Naive thymus-derived CD8-positive, alpha-beta T cell (primary cell): ENCODE measurements around the gene LYVE1. TPM values are rescaled to one million over a fixed set of nuclear protein-coding genes. Genes with fewer than 3 reads are reported as not detected.
A peak's percentile ranks its signal among the peaks of the same experiment; 100 is the strongest.

Source experiments
- ATAC-seq, 2 donors: fragments of 150-1000 bp; cut with Tn5 transposase in 1 of 2; sonication (Bioruptor Pico), chemical (Tn5 transposase) in 1 of 2; 1 replicate in 1 of 2; 2 replicates in 1 of 2; pipeline ENCODE4 v1.10.0; 2021; ENCODE audit warnings: mild to moderate bottlenecking in 2 of 2, moderate library complexity in 2 of 2
- POLR2A ChIA-PET: fragments of 350-600 bp; sonication (Branson Sonifier 250); formaldehyde crosslinking; loops from one replicate; lab custom pipeline; 2021; ENCODE audit warnings: antibody characterized with exemption; lab: Charles Lee
- DNase-seq, 10 donors: peaks; one replicate each; pipeline versions ENCODE4 v3.0.0 to v3.0.0-alpha.2; 2020 to 2022
- H3K27ac Mint-ChIP-seq, 10 donors: one replicate each; pipeline ENCODE4 v1.8.0; 2020 to 2022; ENCODE audit warnings: mild to moderate bottlenecking in 10 of 10, mixed read lengths in 10 of 10, moderate library complexity in 4 of 10, inconsistent platforms in 1 of 10
- H3K27me3 Mint-ChIP-seq, 5 donors: one replicate each; pipeline ENCODE4 v1.8.0; 2021 to 2022; ENCODE audit warnings: mixed read lengths in 5 of 5
- H3K36me3 Mint-ChIP-seq, 3 donors: one replicate each; pipeline ENCODE4 v1.8.0; 2020 to 2022; ENCODE audit warnings: mixed read lengths in 3 of 3, mild to moderate bottlenecking in 2 of 3, inconsistent platforms in 1 of 3
- H3K4me1 Mint-ChIP-seq, 4 donors: one replicate each; pipeline ENCODE4 v1.8.0; 2021 to 2022; ENCODE audit warnings: mixed read lengths in 4 of 4
- H3K4me3 Mint-ChIP-seq, 10 donors: one replicate each; pipeline ENCODE4 v1.8.0; 2020 to 2022; ENCODE audit warnings: mild to moderate bottlenecking in 10 of 10, mixed read lengths in 10 of 10, moderate library complexity in 6 of 10, inconsistent platforms in 1 of 10
- H3K9me3 Mint-ChIP-seq, 9 donors: one replicate each; pipeline ENCODE4 v1.8.0; 2020 to 2022; ENCODE audit warnings: mixed read lengths in 9 of 9, mild to moderate bottlenecking in 3 of 9, inconsistent platforms in 1 of 9, moderate library complexity in 1 of 9
- polyA plus RNA-seq, 3 donors: library from polyadenylated mRNA; unstranded; fragments of 300-500 nt; fragmentation: Illumina TruSeq; gene quantifications; one replicate each; pipeline ENCODE4 v1.2.3, GENCODE V29; 2021
- total RNA-seq, 8 experiments: library from RNA in 2 of 8; stranded (reverse) in 2 of 8; gene quantifications; one replicate each; pipeline ENCODE4 v1.2.3 and lab custom pipeline; 2021 to 2026

LYVE1 gene
- total and polyA plus RNA-seq, 5 experiments from 2014 or later, result not detected

- H3K27me3 Mint-ChIP-seq, result no peaks in the 10 kb centered on the region
- ATAC-seq, result no peak
- H3K9me3 Mint-ChIP-seq, result no peaks in the 10 kb centered on the region
- POLR2A ChIA-PET, result no interaction called here
- no peak for DNase-seq
- peaks cover 4 to 29% (median 10%) of the 10 kb centered on the region in 4 donors for H3K4me1 Mint-ChIP-seq
- no peak overlapping the region for H3K4me3 Mint-ChIP-seq
- H3K36me3 Mint-ChIP-seq, result peaks cover 4 to 53% (median 24%) of the 10 kb centered on the region in 3 donors
- no peak overlapping the region for H3K27ac Mint-ChIP-seq
Observed at GRCh38 chr11:10532526-10532925, 35.9 kb downstream of the LYVE1 start.

- peak overlapping the region in 1 of 10 donors; percentile 49 for H3K27ac Mint-ChIP-seq
- DNase-seq (no peak), ATAC-seq (no peak)
- H3K9me3 Mint-ChIP-seq, result no peaks in the 10 kb centered on the region
- POLR2A ChIA-PET, result no interaction called here
- H3K4me1 Mint-ChIP-seq, result peaks cover 5 to 19% (median 8%) of the 10 kb centered on the region in 4 donors
- H3K4me3 Mint-ChIP-seq, result no peak overlapping the region
- H3K36me3 Mint-ChIP-seq, result peaks cover 4 to 82% (median 31%) of the 10 kb centered on the region in 3 donors
- no peaks in the 10 kb centered on the region for H3K27me3 Mint-ChIP-seq
Observed at GRCh38 chr11:10529279-10529678, 39.2 kb downstream of the LYVE1 start.

- Mint-ChIP-seq H3K27me3 (no peaks in the 10 kb centered on the region), H3K9me3 (no peaks in the 10 kb centered on the region), H3K36me3 (peaks cover 4 to 87% (median 32%) of the 10 kb centered on the region in 3 donors), H3K4me3 (no peak overlapping the region), H3K4me1 (peaks cover 6 to 14% (median 8%) of the 10 kb centered on the region in 4 donors), H3K27ac (peak overlapping the region in 1 of 10 donors; percentile 38)
- POLR2A ChIA-PET, result no interaction called here
- DNase-seq (no peak), ATAC-seq (no peak)
Observed at GRCh38 chr11:10528121-10528520, 40.3 kb downstream of the LYVE1 start.

- no peak for DNase-seq
- H3K4me1 Mint-ChIP-seq, result peaks cover 6 to 14% (median 8%) of the 10 kb centered on the region in 4 donors
- H3K9me3 Mint-ChIP-seq, result no peaks in the 10 kb centered on the region
- H3K27me3 Mint-ChIP-seq, result no peaks in the 10 kb centered on the region
- no peak for ATAC-seq
- peak overlapping the region in 6 of 10 donors; percentile 1 to 68 (median 16) for H3K27ac Mint-ChIP-seq
- peak overlapping the region in 2 of 10 donors; percentile 8 to 9 for H3K4me3 Mint-ChIP-seq
- peaks cover 0 to 82% (median 29%) of the 10 kb centered on the region in 3 donors for H3K36me3 Mint-ChIP-seq
- POLR2A ChIA-PET, result no interaction called here
Observed at GRCh38 chr11:10526974-10527918, 41.2 kb downstream of the LYVE1 start.

GRCh38 chr11:10524471-10524870 is 44.0 kb downstream of the LYVE1 start:
- Mint-ChIP-seq H3K4me1 (peaks cover 6 to 14% (median 8%) of the 10 kb centered on the region in 4 donors), H3K4me3 (no peak overlapping the region), H3K9me3 (no peaks in the 10 kb centered on the region), H3K27ac (no peak overlapping the region), H3K36me3 (peaks cover 0 to 80% (median 28%) of the 10 kb centered on the region in 3 donors), H3K27me3 (no peaks in the 10 kb centered on the region)
- POLR2A ChIA-PET, result no interaction called here
- ATAC-seq (no peak), DNase-seq (no peak)

GRCh38 chr11:10522921-10523320 is 45.5 kb downstream of the LYVE1 start:
- H3K4me3 Mint-ChIP-seq, result no peak overlapping the region
- DNase-seq (no peak), ATAC-seq (no peak)
- no peaks in the 10 kb centered on the region for H3K9me3 Mint-ChIP-seq
- H3K4me1 Mint-ChIP-seq, result peaks cover 6 to 14% (median 8%) of the 10 kb centered on the region in 4 donors
- no peak overlapping the region for H3K27ac Mint-ChIP-seq
- no peaks in the 10 kb centered on the region for H3K27me3 Mint-ChIP-seq
- peaks cover 0 to 74% (median 19%) of the 10 kb centered on the region in 3 donors for H3K36me3 Mint-ChIP-seq
- POLR2A ChIA-PET, result interaction anchor here (1.4 kb wide), 1 partner anchor 18 kb away, joined by 3 read pairs; the partner anchor contains the start of gene RNF141

- Mint-ChIP-seq H3K4me1 (peaks cover 4 to 9% (median 5%) of the 10 kb centered on the region in 4 donors), H3K4me3 (no peak overlapping the region), H3K27me3 (no peaks in the 10 kb centered on the region), H3K9me3 (no peaks in the 10 kb centered on the region), H3K27ac (peak overlapping the region in 1 of 10 donors; percentile 4), H3K36me3 (peaks cover 0 to 72% (median 19%) of the 10 kb centered on the region in 3 donors)
- ATAC-seq (no peak), DNase-seq (no peak)
- POLR2A ChIA-PET, result no interaction called here
Observed at GRCh38 chr11:10522276-10522675, 46.2 kb downstream of the LYVE1 start.

GRCh38 chr11:10520562-10520961 is 47.9 kb downstream of the LYVE1 start:
- DNase-seq (no peak), ATAC-seq (no peak)
- POLR2A ChIA-PET, result no interaction called here
- Mint-ChIP-seq H3K36me3 (peaks cover 0 to 67% (median 18%) of the 10 kb centered on the region in 3 donors), H3K4me3 (no peak overlapping the region), H3K27ac (no peak overlapping the region), H3K27me3 (no peaks in the 10 kb centered on the region), H3K4me1 (peaks cover 0 to 4% (median under 1%) of the 10 kb centered on the region in 4 donors), H3K9me3 (no peaks in the 10 kb centered on the region)

- no peak for ATAC-seq
- POLR2A ChIA-PET, result no interaction called here
Observed at GRCh38 chr11:10519630-10520029, 48.8 kb downstream of the LYVE1 start.

GRCh38 chr11:10518891-10519290 is 49.6 kb downstream of the LYVE1 start:
- ATAC-seq, result no peak
- peaks cover 0 to 6% (median under 1%) of the 10 kb centered on the region in 4 donors for H3K4me1 Mint-ChIP-seq
- no peak for DNase-seq
- H3K36me3 Mint-ChIP-seq, result peaks cover 0 to 63% (median 15%) of the 10 kb centered on the region in 3 donors
- no peaks in the 10 kb centered on the region for H3K27me3 Mint-ChIP-seq
- H3K27ac Mint-ChIP-seq, result peak overlapping the region in 1 of 10 donors; percentile 18
- no peaks in the 10 kb centered on the region for H3K9me3 Mint-ChIP-seq
- H3K4me3 Mint-ChIP-seq, result no peak overlapping the region
- POLR2A ChIA-PET, result interaction anchor here (0.9 kb wide), 1 partner anchor 57 kb away, joined by 3 read pairs; no protein-coding TSS in a partner anchor

More at GRCh38 chr11:10519630-10520029, 48.8 kb downstream of the LYVE1 start:
- Mint-ChIP-seq H3K9me3 (no peaks in the 10 kb centered on the region), H3K27me3 (no peaks in the 10 kb centered on the region), H3K4me1 (peaks cover 0 to 6% (median under 1%) of the 10 kb centered on the region in 4 donors), H3K27ac (peak overlapping the region in 2 of 10 donors; percentile 13 to 47), H3K36me3 (peaks cover 0 to 63% (median 15%) of the 10 kb centered on the region in 3 donors), H3K4me3 (no peak overlapping the region)
- no peak for DNase-seq

- ATAC-seq (no peak), DNase-seq (no peak)
- POLR2A ChIA-PET, result interaction anchor here (0.9 kb wide), 1 partner anchor 57 kb away, joined by 3 read pairs; no protein-coding TSS in a partner anchor
- Mint-ChIP-seq H3K4me1 (peaks cover 0 to 5% (median 0%) of the 10 kb centered on the region in 4 donors), H3K4me3 (no peak overlapping the region), H3K9me3 (no peaks in the 10 kb centered on the region), H3K27ac (peak overlapping the region in 1 of 10 donors; percentile 18), H3K27me3 (no peaks in the 10 kb centered on the region), H3K36me3 (peaks cover 0 to 60% (median 11%) of the 10 kb centered on the region in 3 donors)
Observed at GRCh38 chr11:10518123-10518522, 50.3 kb downstream of the LYVE1 start.

- ATAC-seq, result no peak
Observed at GRCh38 chr11:10515418-10515817, 53.0 kb downstream of the LYVE1 start.

More at GRCh38 chr11:10515418-10515817, 53.0 kb downstream of the LYVE1 start:
- H3K4me3 Mint-ChIP-seq, result no peak overlapping the region
- no peaks in the 10 kb centered on the region for H3K27me3 Mint-ChIP-seq
- H3K36me3 Mint-ChIP-seq, result peaks cover 0 to 47% (median 6%) of the 10 kb centered on the region in 3 donors
- H3K9me3 Mint-ChIP-seq, result no peaks in the 10 kb centered on the region
- POLR2A ChIA-PET, result no interaction called here
- no peak for DNase-seq
- H3K4me1 Mint-ChIP-seq, result peaks cover 0 to 5% (median 0%) of the 10 kb centered on the region in 4 donors
- H3K27ac Mint-ChIP-seq, result peak overlapping the region in 3 of 10 donors; percentile 18 to 63 (median 38)
